HPDE6-E6E7 (cell line): ENCODE data around the gene TSPAN33.
"Not testable (repeated sequence)": the region's sequence is repeated elsewhere in the genome, so short reads cannot be mapped to it uniquely, and the experiment has no call there.

Source experiments
- DNase-seq: peaks from one replicate; pipeline ENCODE4 v3.0.0; 2011; ENCODE audit warnings: missing footprints; ENCODE audit errors: extremely low spot score

TSPAN33 gene, protein sequence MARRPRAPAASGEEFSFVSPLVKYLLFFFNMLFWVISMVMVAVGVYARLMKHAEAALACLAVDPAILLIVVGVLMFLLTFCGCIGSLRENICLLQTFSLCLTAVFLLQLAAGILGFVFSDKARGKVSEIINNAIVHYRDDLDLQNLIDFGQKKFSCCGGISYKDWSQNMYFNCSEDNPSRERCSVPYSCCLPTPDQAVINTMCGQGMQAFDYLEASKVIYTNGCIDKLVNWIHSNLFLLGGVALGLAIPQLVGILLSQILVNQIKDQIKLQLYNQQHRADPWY

DNA sequence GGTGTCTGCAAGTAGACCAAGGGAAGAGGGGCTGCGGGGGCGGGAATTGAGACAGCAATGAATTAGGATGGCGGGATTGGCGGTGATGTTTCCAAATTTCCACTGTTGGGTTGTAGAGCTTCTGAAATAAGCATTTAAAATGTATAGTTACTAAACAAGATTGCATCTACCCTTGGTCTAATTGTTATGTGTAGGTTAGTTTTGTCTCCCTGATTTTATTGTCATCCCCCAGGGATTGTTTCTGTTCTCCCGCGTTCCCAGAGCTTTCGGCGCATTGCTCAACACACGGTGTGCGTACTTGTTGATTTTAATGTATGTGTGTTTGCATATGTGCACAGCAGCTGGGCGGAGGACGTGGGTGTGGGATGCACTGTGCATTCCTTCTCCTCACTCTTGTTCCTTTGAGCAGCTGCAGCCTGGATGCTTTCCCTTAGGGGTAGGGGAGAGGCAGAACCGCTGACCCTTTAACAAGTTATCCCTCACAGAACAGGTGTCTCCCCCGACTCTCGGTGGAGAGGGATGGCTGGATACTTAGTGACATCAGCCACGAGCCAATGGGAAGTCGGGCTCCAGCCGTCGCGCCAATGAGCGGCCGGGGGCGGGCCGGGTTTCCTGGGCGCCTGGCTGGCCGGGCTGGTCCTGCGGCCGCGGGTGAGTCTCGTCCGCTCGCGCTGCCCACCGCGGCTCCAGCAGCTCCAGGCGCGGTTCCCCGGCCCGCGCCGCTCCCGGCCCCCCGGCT is at the start of gene TSPAN33:
Gene TSPAN33 (plus strand): TSS at position 613 of the 739 bp plus-strand sequence. CDS start 274 bp downstream, outside the sequence.
- DNase-seq: peak; percentile 91

DNA sequence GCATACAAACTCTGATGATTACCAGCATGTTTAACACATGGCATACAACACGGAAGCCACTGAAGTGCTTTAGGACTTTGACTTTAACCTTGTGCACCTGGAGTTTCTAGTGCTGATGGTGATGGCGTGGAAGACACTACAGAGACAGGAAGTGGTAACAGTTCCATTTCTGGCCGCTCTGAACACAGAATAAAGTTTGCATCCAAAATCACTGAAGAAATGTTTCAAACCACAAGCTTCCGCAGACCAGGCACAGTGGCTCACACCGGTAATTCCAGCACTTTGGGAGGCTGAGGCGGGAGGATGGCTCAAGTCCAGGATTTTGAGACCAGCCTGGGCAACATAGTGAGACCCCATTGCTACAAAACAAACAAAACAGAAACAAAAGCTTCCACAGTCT is 49.2 kb upstream of the TSPAN33 start:
- DNase-seq: no peak

DNA sequence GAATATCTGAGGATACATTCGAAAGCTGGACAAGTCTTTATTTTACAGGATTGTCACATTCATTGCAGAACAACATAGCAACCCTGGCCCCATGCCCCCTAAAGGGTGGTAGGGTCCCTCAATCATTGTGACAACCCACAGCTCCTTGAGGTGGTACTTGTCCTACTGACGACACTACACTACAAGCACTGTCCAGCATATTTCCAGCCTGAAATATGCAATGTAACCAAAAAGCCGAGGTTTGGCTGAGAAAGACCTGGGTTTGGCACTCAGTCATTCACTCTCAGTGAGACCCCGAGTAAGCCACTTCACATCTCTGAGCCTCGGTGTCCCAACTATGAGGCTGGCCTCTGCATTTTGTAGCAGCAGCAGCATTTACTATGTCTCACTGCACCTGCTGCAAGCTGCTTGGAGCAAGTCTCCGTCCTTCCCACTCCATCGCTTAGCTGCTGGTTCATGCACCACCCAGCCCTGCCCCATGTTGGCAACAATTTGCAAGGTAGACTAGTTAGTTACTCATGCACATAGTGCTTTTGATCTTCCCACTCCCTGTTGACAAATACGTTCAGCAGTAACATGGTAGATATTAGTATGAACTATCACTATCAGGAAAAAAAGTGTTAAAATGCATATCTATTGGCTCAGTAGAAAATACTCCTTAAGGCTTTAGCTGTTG is 46.0 kb upstream of the TSPAN33 start:
- DNase-seq: no peak

DNA sequence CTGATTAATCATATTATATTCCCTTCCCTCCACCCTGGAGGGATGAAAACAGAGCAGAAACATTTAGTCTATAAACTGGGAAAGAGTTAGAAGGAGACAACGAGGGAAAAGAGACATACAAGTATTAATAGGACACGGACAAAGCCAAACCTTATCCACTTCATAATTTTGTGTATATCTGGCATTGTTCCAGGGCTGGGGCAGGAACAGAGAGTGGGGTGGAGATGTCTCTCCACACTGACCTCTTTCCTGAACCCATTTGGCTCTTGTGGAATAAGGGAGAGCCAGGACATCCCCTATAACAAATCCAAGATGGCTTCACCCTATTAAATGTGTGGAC is 43.7 kb upstream of the TSPAN33 start:
- no peak for DNase-seq

DNA sequence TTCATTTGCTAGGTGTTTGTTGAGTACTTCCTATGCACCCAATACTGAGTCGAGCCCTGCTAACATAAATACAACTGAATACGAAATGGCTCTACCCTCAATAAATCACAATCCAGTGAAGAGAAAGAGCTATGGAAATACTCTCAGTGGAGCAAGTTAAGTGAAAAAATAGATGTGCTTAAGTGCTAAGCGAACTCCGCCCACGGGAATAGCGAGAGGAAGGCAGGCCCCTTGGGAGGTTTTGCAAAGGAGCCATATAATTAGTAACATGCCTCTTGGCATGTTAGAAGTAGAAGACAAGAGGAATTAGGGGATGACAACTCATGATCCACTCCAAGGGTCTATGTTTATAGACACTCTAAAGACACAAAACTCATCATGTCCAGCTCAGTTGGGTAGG is 42.8 kb upstream of the TSPAN33 start:
- no peak for DNase-seq

DNA sequence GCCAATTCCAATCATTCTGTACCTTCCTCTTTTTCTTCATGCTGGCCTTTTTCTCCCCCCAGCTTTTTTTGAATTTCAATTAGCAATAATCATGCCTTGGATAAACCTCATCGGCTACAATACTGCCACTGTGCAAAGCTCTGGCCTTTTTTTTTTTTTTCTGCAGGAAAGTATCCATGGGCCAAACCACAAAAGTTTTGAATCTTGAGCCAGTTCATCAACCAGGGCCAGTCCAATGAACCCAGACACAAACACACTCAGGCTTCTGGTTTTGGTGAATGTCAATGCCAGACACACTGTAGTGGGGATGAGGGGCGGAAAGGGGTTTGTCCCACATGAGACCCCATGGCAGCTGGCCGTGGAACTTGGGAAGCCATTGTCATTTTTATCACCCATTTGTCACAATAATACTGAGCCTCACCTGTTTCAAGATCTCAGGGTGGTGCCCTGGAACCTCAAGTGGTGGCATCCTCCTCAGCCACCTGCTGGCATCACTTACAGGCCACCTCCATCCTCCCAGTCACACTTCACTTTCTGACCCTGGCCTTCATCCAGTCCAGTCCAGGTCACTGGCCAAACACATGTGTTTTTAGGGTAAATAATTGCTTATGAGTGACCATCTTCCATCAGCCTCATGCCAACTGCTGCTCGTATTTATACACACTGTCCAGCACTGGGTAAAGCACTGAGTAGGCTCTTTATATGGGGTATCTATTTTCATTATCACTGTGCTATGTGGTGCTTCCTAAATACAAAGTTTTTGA is 40.8 kb upstream of the TSPAN33 start:
- DNase-seq: no peak

DNA sequence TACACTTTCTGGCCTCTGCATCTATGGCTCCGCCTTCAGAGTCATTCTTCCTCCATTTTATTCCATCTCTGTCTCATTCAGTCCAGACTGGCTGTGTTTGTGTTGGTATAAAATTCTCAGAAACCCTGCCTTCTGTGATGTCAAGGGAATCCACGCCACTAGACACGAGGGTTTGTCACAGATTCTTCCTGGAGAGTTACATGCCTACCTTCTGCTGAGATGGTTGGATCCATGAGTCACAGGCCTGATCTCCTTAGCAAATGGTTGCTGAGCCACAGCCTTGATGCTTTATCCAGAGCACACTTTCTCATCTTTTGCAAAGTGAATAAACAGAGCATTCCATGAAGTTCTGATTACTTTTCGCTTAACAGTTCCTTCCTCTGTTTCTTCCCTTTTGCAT is 35.9 kb upstream of the TSPAN33 start:
- DNase-seq: no peak

DNA sequence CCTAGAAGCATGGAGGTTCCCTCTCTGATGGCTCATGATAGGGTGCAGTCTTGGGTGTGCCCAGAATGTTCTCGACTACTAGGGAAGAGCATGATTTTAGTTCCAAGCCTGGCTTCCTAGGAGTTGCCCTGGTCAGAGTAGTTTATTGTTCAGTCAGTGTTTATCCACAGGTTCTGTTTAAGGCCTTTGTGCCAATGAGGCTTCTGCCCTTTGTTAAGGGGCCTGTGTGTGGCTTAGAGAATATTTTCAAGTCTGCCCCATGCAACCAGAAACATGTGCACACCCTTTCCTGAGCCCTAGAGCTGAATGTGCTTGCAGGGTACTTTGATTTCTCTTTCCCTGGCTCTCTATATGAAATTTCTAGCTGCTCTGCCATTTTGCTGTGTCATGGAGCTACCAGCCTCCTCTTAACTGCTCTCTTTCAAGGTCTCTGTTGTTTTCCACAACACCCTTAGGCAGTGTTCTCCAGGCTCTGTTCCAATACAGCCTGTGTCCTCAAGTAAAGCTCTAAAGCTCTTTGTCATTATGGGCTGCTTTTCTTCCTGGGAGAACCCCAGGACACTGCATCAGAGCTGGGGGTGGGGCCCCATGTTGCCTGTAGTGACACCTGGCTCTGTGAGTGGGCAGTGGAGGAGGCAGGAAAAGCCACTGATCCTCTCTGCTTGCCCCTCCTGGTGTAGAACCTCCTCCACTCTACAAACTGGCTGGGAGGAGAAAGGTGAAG is 34.1 kb upstream of the TSPAN33 start:
- DNase-seq: no peak

DNA sequence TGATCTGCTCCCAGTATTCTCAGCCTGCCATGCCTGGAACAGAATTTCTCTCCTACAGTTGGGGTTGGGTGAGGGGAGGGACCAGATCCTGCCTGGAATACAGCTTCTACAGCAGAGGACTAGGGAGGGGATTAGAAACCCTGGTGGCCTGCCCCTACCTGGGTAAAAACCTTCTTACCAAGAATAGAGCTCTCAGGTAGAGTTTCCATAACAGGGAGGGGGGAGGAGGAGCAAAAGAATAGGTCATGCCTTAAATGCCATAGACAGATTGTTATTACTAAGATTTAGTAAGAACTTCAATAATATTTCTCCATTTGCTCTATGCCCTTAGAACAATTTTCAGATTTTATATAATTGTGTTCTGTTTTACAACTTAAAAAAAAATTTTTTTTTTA is 33.5 kb upstream of the TSPAN33 start:
- no peak for DNase-seq

DNA sequence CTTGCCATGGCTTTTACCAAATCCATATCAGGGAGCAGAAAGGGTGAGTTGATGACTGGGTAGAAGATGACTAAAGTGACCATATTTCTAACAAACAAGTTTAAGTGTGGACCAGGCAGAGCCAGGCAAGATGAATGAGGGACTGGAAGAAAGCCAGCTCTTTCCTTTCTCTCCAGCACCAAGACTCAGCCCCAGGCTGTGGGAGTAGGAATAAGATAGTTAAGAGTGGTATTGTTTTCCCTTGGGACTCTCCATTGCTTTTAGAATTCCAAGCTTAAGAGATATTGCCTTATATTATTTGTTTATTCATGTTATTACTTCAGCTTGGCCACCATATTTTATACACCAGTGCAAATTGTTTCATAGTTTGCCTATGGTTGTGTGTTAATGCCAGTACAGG is 28.8 kb upstream of the TSPAN33 start:
- no peak for DNase-seq

DNA sequence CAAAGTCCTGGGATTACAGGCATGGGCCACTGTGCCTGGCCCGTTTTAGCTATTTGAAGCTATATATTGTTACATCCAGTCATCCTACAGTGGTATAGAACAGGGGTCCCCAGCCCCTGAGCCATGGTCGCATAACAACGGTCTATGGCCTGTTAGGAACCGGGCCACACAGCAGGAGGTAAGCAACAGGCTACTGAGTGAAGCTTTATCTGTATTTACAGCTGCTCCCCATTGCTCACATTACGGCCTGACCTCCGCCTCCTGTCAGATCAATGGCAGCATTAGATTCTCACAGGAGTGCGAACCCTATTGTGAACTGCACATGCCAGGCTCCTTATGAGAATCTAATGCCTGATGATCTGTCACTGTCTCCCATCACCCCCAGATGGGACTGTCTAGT is 26.3 kb upstream of the TSPAN33 start:
- no peak for DNase-seq

DNA sequence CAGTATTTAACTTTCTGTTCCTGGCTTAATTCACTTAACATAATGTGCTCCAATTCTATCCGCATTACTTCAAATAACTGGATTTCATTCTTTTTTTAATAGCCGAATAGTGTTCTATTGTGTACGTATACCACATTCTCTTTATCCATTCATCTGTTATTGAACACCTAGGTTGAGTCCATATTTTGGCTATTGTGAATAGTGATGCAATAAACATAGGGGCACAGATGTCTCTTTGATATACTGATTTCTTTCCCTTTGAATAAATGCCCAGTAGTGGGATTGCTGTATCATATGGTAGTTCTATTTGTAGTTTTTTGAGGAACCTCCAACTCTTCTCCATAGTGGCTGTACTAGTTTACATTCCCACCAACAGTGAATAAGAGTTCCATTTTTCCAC is 25.5 kb upstream of the TSPAN33 start:
- DNase-seq: no peak

DNA sequence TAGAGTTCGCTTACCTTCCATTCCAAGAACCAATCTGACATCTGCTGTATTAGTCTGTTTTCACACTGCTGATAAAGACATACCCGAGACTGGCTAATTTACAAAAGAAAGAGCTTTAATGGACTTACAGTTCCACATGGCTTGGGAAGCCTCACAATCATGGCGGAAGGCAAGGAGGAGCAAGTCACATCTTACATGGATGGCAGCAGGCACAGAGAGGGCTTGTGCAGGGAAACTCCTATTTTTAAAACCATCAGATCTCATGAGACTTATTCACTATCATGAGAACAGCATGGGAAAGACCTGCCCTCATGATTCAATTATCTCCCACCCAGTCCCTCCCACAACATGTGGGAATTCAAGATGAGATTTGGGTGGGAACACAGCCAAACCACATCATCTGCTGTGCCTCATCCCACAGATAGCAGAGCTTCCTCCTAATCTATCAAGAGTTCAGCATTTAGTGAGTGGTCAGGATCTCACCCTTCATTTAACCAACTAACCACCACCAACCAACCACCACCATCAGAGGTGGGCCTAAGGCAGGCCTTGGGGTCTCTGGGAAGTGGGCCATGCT is 22.9 kb upstream of the TSPAN33 start:
- DNase-seq: not testable (repeated sequence)

DNA sequence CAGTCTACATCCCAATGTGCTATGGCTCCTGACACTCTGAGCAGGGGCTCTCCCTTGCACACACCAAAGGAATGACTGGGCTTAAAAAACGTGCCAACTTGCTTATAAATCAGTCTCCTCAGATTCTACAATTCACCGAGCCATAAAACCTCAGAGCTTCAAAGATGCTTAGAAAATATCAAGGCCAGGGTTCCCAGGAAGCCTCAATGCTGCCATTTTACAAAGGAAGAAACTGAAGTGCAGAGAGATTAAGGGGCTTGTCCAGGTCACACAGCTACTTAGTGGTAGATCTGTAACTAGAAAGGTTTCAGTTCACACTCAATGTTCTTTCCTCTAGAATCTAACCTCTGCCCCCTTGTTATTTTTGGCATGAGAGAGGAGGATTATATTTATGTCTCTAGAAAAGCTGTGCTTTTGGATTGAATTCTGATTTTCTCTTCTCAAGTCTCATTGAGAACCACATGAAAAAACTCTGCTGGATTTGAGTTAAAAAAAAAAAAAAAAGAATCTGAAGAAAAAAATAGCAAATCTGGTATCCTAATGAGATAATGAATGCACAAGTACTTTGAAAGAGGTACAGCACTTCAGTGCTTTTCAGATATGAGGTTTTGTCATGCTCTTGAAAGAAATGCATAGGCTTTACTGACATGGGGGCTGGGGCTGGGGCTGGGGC is 22.3 kb upstream of the TSPAN33 start:
- DNase-seq: no peak

DNA sequence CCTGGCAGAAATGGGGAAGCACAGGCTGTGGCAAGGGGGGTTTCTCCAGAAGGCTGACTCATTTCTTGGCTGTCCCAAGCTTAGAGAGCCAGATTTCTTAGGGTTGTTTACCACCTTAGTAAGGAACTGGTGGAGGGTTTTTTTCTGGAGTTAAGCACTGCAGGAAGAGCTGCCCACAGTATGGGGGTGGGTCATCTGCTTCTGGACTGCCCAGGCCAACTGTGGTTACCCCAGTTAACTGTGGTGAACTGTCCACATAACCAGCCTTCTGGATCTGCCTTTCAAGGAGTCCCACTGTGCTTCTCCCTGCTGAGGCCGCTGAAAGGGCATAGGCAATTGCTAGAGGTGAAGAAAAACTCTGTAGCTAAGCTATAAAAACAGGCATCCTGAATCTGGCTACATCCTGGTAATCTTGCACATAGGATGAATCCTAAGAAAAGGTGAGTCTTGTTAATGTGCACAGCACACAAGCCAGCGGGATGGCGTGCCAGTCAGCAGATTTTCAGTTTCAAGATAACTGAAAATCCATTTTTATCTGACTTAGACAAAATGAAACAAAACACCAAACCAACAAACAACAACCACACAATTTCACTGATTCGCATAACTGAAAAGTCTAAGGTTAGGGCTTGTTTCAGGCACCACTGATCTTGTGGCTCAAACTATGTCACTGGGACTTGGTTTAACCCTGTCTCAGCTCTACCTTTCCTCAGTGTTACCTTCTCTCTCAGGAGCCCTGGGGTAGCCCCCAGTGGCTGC is 21.6 kb upstream of the TSPAN33 start:
- DNase-seq: no peak

DNA sequence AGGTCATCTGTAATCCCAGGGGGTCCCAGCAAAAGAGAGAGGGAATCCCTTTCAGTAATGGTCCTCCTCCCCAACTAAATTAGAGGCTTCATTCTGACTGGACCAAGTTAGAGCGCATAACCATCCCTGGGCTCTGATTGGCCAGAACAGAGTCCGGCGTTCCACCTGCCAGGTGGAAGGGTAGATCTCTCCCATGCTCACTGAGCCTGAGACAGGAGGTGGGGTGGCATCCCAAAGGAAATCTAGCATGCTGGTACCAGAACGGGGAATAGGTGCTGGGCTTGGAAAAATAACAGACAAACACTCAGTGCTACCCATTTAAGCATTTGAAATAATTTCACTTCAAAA is 21.0 kb upstream of the TSPAN33 start:
- no peak for DNase-seq

DNA sequence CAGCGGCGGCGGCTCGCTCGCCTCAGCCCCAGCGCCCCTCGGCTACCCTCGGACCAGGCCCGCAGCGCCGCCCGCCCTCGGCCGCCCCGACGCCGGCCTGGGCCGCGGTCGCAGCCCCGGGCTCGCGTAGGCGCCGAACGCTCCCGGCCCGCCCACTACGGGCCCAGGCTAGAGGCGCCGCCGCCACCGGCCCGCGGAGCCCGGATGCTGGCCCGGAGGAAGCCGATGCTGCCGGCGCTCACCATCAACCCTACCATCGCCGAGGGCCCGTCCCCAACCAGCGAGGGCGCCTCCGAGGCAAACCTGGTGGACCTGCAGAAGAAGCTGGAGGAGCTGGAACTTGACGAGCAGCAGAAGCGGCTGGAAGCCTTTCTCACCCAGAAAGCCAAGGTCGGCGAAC is 18.2 kb upstream of the TSPAN33 start:
- no peak for DNase-seq

DNA sequence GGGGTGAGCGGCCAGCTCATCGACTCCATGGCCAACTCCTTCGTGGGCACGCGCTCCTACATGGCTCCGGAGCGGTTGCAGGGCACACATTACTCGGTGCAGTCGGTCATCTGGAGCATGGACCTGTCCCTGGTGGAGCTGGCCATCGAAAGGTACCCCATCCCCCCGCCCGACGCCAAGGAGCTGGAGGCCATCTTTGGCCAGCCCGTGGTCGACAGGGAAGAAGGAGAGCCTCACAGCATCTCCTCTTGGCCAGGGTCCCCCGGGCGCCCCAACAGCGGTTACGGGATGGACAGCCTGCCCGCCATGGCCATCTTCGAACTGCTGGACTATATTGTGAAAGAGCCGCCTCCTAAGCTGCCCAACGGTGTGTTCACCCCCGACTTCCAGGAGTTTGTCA is 17.4 kb upstream of the TSPAN33 start:
- DNase-seq: no peak

DNA sequence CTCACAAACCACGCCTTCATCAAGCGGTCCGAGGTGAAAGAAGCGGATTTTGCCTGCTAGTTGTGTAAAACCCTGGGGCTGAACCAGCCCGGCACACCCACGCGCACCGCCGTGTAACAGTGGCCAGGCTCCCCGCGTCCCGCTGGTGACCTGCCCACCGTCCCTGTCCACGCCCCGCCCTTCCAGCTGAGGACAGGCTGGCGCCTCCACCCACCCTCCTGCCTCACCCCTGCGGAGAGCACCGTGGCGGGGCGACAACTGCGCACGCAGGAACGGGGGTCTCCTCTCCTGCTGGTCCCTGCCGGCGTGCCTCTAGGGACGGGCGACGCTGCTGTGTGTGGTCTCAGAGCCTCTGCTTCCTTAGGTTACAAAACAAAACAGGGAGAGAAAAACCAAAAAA is 16.9 kb upstream of the TSPAN33 start:
- no peak for DNase-seq

DNA sequence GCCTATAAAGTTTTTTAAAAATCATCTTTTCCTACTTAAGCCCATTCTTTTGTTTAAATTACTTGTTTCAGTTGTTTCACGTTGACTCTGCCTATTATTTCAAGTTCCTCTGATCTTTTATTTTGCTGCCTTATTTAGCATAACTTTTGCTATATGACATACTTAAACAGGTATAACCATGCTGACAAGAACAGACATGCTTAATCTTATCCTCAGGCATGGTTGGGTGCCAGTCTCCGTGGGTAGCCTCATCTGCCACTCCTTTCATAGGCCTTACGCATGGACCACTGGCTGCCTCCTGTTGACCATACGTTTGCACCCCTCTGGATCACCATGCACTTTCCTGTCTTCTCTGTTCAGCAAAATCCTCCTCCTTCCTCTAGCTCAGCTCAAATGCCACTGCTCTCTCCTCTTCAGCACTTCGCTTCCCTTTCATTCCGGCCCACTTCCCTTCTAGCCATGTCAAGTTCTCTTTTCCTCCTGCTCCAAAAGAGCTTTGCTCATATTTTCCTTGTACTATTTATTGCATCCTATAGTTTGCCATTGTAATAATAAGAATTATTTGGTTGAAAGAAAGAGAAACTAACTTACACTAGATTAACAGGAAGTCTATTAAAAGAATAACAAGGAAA is 10.0 kb upstream of the TSPAN33 start:
- peak; percentile 40 for DNase-seq
